HG03571 (cell line): ENCODE measurements around the gene MMP20.

ENCODE experiments used
- ATAC-seq: cut with Tn5 transposase; IDR thresholded peaks from one replicate; pipeline ENCODE4 v1.9.1; 2021; ENCODE audit not compliant: unreplicated experiment

Gene MMP20

GRCh38 chr11:102623998-102624397, 1.1 kb downstream of the MMP20 start:
- no peak for ATAC-seq

GRCh38 chr11:102623128-102623527, 2.0 kb downstream of the MMP20 start:
- ATAC-seq, result no peak

- ATAC-seq, result no peak
These were observed 2.9 kb downstream of the MMP20 start for GRCh38 chr11:102622258-102622657.

- peak; percentile 78 for ATAC-seq
These were observed 4.1 kb downstream of the MMP20 start for GRCh38 chr11:102620818-102621561.

GRCh38 chr11:102620179-102620578, 5.0 kb downstream of the MMP20 start:
- no peak for ATAC-seq

- no peak for ATAC-seq
These were observed 7.6 kb downstream of the MMP20 start for GRCh38 chr11:102617466-102618008.

- ATAC-seq, result no peak
These were observed 9.2 kb downstream of the MMP20 start for GRCh38 chr11:102615894-102616432.

GRCh38 chr11:102615077-102615893, 9.8 kb downstream of the MMP20 start:
- no peak for ATAC-seq

- ATAC-seq, result no peak
These were observed 10.6 kb downstream of the MMP20 start for GRCh38 chr11:102614485-102614884.

GRCh38 chr11:102614031-102614430, 11.1 kb downstream of the MMP20 start:
- no peak for ATAC-seq

- no peak for ATAC-seq
These were observed 11.7 kb downstream of the MMP20 start for GRCh38 chr11:102613450-102613849.

- ATAC-seq, result peak; percentile 40
These were observed 13.8 kb downstream of the MMP20 start for GRCh38 chr11:102611291-102611690.

- no peak for ATAC-seq
These were observed 14.9 kb downstream of the MMP20 start for GRCh38 chr11:102610200-102610599.

GRCh38 chr11:102608699-102609098, 16.4 kb downstream of the MMP20 start:
- ATAC-seq, result no peak

GRCh38 chr11:102604875-102605274, 20.3 kb downstream of the MMP20 start:
- no peak for ATAC-seq

- ATAC-seq, result no peak
These were observed 21.1 kb downstream of the MMP20 start for GRCh38 chr11:102604011-102604410.

GRCh38 chr11:102603576-102603975, 21.6 kb downstream of the MMP20 start:
- no peak for ATAC-seq

- no peak for ATAC-seq
These were observed 22.0 kb downstream of the MMP20 start for GRCh38 chr11:102603091-102603490.

- ATAC-seq, result no peak
These were observed 24.5 kb downstream of the MMP20 start for GRCh38 chr11:102600666-102601065.

- peak; percentile 97 for ATAC-seq
These were observed 25.4 kb downstream of the MMP20 start for GRCh38 chr11:102599642-102600261.

GRCh38 chr11:102598272-102598671, 26.9 kb downstream of the MMP20 start:
- no peak for ATAC-seq
